Stimulated activated CD4-positive, alpha-beta T cell treated with anti-CD3 and anti-CD28 coated beads, Interleukin-1b, Interleukin-23, amount 100 ng/mL, for 4 hours (primary cell): ENCODE data around the gene VPS50.
"Not testable (repeated sequence)": the region's sequence is repeated elsewhere in the genome, so short reads cannot be mapped to it uniquely, and the experiment has no call there.

ENCODE experiments used
- DNase-seq, 2 donors: peaks; one replicate each; pipeline ENCODE4 v3.0.0-alpha.2; 2020; ENCODE audit warnings: low read depth in 2 of 2

VPS50 gene

GRCh38 chr7:93327006-93327633 lies 95.0 kb downstream of the VPS50 start:
- DNase-seq = no peak

- no peak for DNase-seq
Observed at GRCh38 chr7:93331706-93332105, 99.5 kb downstream of the VPS50 start.

DNA sequence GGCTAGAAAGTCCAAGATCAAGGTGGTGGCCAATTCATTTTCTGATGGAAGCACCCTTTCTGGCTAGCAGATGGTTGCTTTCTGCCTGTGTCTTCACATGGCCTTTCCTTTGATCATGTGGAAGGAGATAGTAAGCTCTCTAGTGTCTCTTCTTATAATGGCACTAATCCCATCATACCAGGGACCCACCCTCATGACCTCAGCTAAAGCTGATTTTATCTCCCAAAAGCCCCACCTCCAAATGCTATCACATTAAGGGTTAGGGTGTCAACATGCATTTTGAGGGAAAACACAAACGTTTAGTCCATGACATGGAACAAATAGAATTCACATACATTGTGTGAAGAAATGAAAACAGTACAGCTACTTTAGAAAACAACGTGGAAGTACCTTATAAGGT lies 100.0 kb downstream of the VPS50 start:
- no peak for DNase-seq

- no peak for DNase-seq
Observed at GRCh38 chr7:93337052-93337451, 104.9 kb downstream of the VPS50 start.

GRCh38 chr7:93342178-93342577 lies 110.0 kb downstream of the VPS50 start:
- not testable (repeated sequence) for DNase-seq

GRCh38 chr7:93350338-93350737 lies 118.2 kb downstream of the VPS50 start:
- DNase-seq = no peak

DNA sequence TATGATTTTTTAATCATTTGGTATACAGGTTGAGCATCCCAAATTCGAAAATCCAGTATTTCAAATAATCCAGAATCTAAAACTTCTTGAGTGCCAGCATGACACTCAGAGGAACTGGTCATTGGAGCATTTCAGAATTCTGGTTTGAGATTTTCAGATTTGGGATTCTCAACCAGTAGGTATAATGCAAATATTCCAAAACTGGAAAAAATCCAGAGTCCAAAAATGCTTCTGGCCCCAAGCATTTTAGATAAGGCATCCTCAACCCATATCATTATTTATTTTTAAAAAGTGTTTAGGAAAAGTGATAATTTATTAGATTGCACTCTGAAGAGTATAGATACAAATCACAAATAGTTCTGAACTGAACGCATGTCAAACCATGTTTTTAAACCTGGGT lies 120.7 kb downstream of the VPS50 start:
- no peak for DNase-seq

- no peak for DNase-seq
Observed at GRCh38 chr7:93354815-93355214, 122.6 kb downstream of the VPS50 start.

GRCh38 chr7:93359520-93360198 lies 127.5 kb downstream of the VPS50 start:
- DNase-seq = no peak

DNA sequence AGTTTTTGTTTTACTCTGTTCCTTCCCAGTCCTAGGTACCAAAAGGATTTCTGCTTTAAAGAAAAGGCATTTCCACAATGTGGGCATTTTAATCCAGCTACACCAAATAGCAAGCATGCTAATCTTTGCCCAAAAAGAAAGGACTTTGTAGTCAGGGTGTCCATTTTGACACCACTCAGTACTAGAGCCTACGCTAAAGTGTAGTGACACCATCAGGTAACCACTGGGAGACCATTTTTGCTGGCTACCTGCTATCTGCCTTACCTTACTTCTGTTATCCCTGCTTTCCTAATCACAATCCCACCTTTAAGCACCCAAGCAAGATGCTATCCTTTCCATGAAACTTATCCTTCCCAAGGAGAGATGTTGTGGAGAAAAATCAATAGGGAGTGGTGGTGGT lies 129.7 kb downstream of the VPS50 start:
- DNase-seq = no peak

DNA sequence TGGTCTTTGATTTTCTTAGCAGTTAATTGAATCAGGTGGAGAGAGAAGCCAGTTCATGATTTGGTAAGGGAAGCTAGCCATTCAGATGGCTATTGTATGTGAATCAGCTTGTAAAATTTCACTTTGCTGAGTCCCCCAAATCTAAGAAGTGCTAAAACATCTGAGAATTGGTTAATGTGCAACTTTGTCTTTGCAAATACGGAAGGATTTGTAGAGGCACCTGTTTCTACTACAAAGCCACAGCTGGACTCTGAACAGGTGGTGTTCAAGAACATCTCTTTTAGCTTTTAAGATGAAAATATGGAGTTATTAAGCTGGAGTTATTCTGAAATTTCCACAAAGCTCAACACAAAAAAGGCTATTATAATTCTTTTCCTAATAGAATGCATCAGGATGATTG lies 132.6 kb downstream of the VPS50 start:
- DNase-seq = no peak

GRCh38 chr7:93365341-93365740 lies 133.2 kb downstream of the VPS50 start:
- DNase-seq = no peak

DNA sequence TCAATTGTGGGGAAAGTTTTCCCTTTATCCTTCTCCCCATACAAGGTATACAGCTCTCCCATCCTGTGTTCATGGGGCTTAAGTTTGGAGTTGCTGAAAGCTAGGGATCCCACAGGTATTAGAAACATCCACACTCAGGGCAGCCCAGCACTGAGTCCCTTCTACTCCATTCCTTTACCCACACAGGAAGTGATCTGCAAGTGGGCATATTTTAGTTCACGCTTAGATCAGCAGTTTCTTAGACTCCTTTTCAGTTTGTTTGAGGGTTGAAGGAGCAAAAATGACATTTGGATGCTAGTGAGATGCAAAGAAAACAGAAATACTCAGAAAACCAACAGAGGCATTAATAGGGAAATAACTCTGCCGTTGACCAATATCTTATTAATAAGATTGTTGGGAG lies 134.7 kb downstream of the VPS50 start:
- no peak for DNase-seq

GRCh38 chr7:93367254-93367653 lies 135.1 kb downstream of the VPS50 start:
- DNase-seq = no peak

DNA sequence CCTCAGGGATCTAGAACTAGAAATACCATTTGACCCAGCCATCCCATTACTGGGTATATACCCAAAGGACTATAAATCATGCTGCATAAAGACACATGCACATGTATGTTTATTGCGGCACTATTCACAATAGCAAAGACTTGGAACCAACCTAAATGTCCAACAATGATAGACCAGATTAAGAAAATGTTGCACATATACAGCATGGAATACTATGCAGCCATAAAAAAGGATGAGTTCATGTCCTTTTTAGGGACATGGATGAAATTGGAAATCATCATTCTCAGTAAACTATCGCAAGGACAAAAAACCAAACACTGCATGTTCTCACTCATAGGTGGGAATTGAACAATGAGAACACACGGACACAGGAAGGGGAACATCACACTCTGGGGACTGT lies 138.8 kb downstream of the VPS50 start:
- not testable (repeated sequence) for DNase-seq

DNA sequence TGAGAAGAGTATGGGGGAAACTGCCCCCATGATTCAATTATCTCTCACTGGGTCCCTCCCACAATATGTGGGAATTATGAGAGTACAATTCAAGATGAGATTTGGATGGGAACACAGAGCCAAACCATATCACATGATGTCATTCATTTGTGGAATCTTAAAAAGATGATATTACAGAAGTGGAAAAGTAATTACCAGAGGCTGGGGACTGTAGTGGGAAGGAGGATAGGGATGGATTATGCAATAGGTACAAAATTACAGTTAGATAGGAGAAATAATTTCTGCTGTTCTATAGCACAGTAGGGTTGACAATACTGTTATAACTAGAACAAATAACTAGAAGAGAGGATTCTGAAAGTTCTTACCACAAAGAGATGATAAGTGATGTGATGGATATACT lies 141.4 kb downstream of the VPS50 start:
- no peak for DNase-seq

GRCh38 chr7:93374345-93374940 lies 142.3 kb downstream of the VPS50 start:
- DNase-seq = no peak

GRCh38 chr7:93375603-93376002 lies 143.4 kb downstream of the VPS50 start:
- DNase-seq = no peak

DNA sequence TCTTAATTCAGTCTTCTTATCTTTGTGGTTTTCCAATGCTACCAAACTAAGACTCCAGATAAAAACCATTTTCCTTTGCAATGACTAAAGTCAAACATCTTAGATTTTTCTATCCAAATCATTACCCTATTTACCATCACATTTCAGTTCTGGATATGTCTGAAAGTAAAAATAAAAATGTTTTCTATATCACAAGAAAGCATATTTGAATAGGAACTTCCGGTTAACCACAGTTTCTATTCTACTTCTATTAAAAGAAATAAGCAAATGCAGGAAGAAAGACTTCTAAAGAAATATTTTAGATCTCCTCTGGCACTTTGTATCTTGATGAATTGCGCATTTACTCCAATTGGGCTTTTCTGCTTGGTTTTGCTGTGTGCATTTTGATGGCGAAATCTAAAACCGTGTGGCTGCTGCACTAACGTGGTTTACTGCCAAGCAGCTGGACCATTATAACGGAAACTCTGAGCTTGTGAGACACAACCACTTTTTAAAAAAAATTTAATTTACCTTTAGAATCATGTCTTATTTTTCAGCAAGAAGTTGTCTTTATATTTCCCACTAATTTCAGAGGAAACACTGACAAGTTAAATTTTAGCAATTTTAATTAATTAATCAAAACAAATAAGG lies 146.1 kb downstream of the VPS50 start:
- no peak for DNase-seq

- DNase-seq = no peak
Observed at GRCh38 chr7:93382362-93382761, 150.2 kb downstream of the VPS50 start.

GRCh38 chr7:93390660-93391059 lies 158.5 kb downstream of the VPS50 start:
- DNase-seq = no peak

GRCh38 chr7:93392984-93393383 lies 160.8 kb downstream of the VPS50 start:
- no peak for DNase-seq

DNA sequence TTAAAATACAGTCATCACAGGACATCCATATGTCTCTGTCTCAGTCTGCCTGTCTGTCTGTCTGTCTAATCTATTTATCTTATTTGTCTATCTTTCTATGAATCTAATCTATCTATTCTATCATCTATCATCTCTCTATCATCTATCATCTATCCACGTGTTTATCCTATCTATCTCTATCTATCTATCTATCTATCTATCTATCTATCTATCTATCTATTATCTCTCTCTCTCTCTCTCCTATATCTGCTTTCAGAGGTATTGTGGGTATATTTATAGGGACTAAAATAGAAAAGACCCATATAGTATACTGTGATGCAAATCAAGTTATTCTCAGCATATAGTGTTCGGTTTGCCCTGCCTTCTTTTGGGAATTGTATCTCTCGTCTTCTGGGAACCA lies 167.5 kb downstream of the VPS50 start:
- no peak for DNase-seq
